COR-L47 (cell line): Measurements from ENCODE around the gene HEPHL1.

Experiments
- DNase-seq: peaks from one replicate; lab custom pipeline; 2025; lab: John Stamatoyannopoulos, UW

Gene HEPHL1

DNA sequence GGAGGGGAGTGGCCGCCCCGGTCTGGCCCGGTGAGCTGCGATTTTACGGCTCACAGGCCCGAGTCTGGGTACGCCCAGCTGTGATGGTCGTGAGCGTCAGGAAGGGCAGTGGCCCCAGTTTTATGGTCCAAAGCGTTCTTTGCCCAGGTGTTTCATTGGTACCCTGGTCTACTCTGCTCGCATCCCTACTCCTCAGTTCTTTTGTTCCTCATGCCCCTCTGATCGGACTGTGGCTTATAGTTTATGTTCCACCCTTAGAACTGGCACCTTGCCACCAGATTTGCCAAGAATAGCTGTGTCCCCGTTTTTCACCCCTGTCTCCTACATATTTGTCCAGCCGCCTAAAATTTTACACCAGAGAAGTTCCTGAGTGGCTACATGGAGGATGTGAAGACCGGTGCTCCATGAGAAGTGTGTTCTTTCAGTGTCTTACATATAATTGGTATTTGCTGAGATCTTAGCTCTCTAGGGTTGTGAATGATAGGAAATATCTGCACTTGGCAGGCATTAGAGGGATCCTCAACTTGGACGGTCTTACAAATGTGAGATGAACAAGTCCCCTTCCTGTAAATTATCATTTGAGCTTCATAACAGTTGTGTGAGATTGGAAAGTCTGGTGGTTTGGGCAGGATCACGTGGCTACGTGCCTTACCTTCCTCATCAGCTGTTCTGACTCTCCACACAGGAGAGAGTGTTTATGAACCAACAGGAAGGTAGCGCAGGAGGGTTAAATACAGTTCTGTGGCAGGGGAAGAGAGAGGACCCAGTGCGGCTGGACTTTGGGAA, 108.6 kb downstream of the HEPHL1 start:
- peak; percentile 58 for DNase-seq

DNA sequence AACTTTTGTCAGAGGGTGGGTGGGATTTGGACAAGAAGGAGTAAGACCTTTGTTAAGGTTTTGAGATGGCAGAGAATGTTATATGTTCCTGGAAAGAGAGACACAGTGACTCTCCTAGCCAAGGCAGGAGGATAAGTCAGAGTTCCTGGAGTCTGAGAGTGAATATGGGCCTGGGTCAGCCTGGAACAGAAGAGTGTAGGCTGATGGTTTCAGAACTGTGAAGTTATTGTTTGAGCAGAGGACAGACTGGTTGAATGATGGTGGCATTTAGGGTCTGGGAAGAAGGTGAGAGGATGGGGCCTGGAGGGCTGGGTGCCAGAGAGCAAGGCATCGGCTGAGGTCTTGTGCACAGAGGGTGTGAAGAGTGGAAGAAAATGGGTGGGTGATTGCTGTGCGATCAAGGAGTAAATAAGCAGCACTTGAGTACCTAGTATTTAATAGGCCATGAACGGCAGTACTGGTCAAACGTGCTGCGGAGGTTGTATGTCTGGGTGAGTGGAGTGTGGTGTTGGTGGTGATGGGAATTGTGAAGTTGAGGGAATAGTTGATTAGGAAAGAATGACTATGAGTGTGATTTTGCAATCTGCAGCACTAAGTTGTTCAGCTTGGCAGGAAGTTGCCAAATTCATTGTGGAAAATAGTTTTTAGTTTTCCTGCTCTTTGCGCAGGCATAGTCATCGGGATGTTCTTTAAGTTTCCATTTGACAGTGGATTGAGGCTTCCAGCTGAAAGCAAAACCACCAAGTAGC, 109.3 kb downstream of the HEPHL1 start:
- no peak for DNase-seq

- no peak for DNase-seq
Observed at GRCh38 chr11:94131047-94131717, 110.0 kb downstream of the HEPHL1 start.

- DNase-seq, result no peak
Observed at GRCh38 chr11:94131718-94132115, 110.6 kb downstream of the HEPHL1 start.

- no peak for DNase-seq
Observed at GRCh38 chr11:94132152-94132558, 111.0 kb downstream of the HEPHL1 start.

DNA sequence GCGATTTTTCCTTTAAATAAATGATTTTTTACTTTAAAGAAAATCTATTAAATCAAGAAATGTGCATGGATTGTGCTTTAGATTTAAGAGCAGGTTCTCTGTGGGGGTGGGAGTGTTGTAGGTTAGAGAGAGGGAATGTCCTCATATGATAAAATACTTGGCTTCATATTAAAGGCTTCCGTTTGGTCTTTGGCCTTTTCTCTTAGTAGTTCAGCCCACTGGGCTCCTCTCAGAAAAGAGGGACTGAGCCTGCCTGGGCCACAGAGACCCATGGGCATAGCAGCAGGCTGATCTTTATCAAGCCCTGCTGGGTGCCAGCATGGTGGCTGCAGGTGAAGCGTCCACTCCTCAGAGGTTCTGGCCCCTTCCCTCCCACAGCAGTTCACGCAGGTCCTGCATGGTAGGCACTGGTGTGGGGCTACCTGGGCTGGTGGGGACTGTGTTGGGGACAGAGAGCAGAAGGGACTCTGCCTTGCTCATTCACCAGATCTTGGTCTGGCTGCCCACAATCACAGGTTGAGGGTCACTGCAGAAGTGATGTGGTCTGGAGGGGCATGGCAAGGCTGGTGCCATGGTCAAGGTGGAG, 111.8 kb downstream of the HEPHL1 start:
- no peak for DNase-seq

DNA sequence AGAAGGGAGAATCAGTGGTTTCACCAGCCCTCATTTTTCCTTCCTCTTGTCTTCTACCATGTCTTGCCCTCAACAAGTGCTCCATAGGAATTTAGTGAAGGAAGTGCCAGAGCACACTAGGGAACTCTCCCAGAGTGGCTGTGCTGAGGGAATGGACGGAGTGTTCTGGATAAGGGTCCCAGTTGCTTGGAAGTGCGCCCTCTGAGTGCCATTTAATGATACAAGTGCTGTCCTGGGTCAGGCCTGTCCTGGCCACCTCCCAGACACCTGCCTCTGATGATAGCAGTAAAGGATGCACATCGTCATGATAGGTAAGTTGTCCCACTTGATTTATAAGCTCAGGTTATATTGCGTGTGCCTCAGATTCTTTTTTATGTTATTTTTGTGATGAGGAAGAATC, 112.6 kb downstream of the HEPHL1 start:
- DNase-seq, result no peak

DNA sequence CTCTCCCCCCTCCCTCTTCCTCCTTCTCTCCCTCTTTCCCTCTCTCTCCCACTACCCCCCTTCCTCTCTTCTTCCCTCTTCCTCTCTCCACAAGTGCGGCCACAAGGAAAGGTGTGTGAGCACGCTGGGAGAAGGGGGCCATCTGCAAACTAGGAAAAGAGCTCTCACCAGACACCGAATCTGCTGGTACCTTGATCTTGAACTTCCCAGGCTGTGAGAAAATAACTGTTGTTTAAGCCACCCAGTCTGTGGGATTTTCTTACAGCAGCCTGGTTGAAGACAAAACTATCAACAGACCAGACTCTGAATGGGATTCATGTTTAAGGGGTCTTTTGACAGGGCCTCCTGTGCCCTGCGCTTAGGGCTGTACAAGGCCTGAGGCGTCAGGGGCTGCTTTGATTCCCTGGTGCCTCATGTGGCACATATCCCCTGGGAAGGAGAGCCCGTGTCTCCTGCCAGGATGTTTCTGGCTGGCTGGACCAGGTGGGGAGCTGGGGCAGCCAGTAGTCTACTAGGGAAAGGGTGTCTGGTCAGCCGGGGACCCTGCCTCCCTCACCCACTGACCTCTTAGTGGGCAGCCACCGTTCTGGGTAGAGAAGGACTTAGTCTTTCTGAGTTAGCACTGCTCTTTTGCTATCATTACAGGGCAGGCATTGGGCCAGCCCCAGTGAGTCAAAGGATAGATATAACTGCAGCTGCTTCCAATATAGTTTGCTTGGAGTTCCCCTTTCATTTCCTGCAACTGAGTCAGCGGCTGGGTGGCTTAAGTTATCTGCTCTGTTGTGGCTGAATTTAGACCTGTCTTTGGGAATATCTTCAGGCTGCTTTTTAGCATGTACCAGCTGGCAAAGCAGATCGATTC, 113.7 kb downstream of the HEPHL1 start:
- DNase-seq, result no peak

DNA sequence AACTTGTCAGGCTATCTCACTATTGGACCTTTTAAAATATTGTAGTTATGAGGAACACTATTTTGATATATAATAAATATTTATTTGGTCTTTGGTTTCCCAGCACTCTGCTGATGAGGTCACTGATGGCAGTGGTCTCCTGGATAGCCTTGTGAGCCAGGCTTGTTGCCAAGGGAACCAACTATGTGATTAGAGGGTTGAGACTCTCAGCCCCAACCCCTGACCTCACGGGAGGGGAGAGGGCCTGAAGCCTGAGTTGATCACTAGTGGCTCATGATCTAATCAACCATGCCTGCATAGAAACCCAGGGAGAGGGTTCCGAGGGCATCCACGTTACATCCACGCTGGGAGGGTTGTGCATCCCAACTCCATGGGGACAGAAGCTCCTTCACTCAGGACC, 118.3 kb downstream of the HEPHL1 start:
- no peak for DNase-seq

- no peak for DNase-seq
Observed at GRCh38 chr11:94140154-94140655, 119.1 kb downstream of the HEPHL1 start.

DNA sequence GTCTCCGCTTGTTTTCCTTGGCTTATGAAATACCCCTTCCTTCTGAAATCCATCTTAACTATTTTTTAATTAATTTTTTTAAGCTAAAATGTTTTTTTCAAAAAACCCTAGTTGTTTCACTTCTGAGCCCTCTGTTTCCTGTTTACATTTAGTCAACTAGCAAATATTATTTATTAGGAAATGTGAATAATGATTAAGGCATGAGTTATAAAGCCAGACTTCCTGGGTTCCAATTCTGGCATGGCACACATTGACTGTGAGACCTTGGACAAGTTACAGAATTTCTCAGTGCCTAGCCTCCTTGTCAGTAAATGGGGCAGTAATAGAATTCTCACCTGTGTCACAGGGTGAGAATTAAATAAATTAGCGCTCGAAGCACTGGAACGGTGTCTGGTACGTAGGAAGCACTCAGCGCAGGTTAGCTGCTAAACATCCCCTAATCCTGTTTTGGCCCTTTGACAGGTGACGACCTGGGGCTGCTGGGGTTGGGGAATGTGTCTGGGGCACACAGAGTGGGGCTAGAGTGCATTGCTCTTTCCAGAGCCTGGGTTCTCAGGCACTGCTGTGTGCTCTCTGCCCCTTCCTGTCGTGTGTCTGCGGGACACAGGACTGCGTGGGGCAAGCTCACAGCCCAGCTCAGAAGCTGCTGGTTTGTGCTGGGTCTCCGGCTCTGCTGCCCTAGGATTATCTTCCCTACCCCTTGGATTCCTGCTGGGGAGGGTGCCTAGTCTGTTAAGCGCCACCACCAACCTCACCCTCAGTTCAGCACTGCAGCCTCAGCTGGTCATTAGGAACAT, 120.6 kb downstream of the HEPHL1 start:
- DNase-seq, result no peak

DNA sequence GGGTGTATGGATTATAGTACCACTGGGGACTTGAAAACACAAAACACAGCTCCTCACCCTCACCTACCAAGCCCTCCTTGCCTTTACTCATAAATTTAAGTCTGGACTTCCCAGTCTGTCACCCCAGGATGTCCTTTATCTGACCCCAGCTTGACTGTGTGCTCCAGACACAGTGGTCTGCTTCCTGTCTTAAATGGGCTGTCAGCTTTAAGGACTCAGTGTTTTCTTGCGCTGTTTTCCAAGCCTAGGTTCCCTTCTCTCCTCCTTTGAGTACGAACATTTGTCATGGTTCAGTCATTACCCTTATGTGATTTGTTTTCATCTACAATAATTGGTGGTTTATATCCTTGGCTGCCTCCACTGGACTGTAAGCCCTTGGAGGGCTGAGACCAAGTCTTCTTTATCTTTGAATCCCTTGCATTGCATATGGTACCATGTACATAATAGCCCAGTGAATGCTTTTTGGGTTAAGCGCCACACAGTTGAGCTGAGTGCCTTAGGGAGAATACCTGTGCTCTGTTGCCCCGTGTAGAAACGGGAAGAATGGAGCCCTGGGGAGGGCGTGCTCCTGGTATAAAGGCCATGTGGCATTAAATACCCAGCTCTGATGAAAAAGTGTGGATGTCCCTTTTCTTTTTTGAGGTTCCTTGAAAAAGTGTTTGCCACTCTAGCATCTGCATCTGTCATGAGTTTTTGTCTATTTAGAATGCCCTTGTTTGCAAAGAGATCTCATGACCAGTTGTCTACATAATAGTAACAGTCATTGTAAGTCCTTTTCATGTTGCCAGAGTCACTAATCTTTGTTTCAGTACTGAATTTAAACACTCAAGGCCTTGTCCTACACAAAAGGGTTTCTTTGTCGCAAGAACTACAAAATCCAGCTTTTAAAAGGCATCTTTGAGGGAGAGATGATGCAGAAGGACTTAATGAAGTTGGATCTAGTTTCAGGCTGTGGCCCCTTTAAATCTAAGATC, 121.4 kb downstream of the HEPHL1 start:
- no peak for DNase-seq

DNA sequence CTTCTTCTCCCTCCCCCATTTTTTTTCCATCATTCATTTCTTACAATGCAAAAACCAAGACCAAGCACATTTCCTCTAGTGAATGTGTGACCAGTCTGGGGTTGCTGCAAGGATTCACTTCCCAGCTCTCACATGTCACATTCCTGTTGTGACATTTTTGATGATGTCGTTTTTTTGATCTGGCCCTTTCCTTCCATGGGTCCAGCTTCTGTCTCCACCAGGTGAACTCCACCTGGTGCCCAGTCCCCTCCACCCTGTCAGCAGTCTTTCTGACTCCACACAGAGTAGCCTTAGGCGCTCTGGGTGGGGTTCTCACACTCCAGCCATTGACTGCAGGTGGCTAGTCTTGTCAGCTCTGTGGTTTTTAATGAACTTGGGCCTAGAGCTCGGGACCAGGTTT, 123.1 kb downstream of the HEPHL1 start:
- DNase-seq, result no peak

- DNase-seq, result no peak
Observed at GRCh38 chr11:94144664-94145063, 123.5 kb downstream of the HEPHL1 start.

DNA sequence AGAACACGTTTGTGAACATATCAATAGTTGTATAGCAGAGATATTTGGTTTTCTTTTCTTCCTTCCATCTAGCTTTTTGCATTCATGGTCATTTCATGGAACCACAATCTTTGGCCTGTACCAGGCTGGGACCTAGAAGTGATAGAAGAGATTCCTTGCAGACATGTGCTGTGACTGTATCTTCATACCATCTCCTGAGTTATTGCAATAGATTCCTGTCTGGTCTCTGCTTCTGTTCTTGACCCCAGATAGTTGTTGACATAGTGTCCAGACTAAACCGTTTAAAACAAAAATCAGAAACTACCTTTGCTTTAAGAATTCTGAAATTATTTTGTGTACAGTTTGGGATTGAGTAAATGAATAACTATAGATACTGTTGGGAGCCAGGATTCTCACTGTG, 124.3 kb downstream of the HEPHL1 start:
- no peak for DNase-seq

DNA sequence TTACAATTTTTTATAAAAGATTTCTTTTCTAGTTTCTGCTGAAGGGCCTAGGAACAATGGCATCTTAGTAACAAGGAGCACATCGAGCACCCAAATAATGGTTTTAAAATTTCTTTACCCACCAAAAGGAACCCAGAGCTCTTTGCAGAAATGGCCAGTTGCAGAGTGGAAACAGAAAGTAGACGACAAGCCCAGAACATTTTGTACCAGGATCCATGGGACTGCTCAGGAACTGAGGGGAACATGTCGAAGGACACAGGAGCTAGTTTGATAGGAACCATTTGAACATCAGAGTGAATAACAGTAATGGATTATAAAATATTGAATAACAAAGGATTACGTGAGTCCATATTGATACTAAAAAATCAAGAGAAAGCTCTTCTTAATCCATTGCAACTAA, 124.8 kb downstream of the HEPHL1 start:
- DNase-seq, result no peak

DNA sequence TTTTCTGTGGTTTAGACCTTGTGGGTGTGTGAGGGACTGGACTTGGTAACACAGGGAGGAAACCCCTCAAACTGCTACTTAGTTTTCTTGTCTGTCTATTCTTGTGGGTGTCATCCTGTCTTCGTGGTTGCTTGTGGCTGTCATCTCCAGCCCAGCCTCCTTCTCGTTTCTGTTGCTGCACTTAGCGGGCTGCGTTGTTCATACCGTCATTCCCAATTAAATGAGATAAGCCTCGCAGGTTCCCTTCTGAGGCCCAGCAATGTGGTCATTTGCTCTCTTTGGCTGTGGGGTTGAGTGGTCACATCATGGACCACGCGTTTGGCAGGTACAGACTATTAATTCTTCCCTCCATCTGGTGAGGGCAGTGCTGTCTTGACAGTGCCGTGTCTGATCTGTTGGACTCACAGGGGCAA, 126.3 kb downstream of the HEPHL1 start:
- DNase-seq, result no peak

DNA sequence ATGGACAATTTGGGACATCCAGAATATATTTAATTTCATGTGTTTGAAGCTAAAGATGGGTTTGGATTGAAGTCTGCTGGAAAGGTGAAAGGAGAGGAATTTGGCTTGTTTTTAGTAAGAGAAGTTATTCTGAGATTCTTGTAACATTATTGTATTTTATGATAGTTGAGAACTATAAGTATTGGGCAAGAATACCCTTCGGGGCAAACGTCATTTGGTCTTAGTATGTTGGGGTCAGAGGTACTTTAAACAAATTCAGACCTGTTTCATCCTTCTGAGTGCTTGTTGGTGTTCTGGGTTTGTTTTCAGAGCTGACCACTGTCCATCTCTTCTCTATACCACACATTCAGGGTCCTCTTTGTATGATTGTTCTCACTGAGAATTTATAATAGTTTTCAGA, 127.0 kb downstream of the HEPHL1 start:
- no peak for DNase-seq

DNA sequence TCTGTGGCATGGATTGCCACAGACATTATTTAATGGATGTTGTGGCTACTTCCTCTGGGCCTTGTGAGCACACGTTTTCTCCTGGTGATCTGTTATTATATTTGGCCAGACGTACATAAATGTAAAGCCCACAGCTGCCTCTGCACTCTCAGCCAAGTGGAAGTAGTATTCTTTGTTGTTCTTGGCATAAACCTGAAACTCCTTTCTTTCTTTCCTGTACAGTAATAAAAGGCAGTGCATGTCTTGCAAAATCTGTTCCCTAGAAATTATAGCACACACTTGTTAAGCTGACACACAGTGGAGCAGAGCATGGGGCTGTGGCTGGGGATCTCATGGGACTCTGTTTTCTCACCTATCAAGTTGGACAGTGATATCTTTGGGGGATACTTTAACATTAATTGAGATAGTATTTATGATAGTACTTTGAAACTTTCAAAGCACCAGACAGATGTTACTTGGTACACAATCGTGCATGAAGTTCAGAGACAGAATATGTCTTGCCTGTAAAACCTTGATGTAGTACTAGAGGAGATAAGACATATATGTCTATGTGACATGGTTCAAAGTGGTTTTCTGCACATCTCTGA, 128.4 kb downstream of the HEPHL1 start:
- no peak for DNase-seq
